IMR-90 (cell line): ENCODE measurements around the gene KCNQ1. TPM values are rescaled to one million over a fixed set of nuclear protein-coding genes. Genes with fewer than 3 reads are reported as not detected.

Source experiments
- ATAC-seq: fragments of 200-7000 bp; cut with Tn5 transposase; 2 replicates; pipeline ENCODE4 v1.9.1; 2020; ENCODE audit warnings: low read depth, mild to moderate bottlenecking, moderate library complexity
- BruUV-seq: library from RNA; stranded (reverse); fragments of 400-500 nt; replicated peaks from 2 replicates; lab custom pipeline; 2021; lab: Mats Ljungman, UMichigan
- CTCF ChIA-PET: fragments of 300-600 bp; formaldehyde crosslinking; extraction: SDS; loops from one replicate; lab custom pipeline; 2021; ENCODE audit warnings: antibody characterized with exemption; lab: Yijun Ruan, JAX
- POLR2A ChIA-PET: fragments of 300-600 bp; sonication (Branson Sonifier 250); formaldehyde crosslinking; loops from one replicate; lab custom pipeline; 2022; ENCODE audit warnings: antibody characterized with exemption; ENCODE audit not compliant: unreplicated experiment; lab: Charles Lee
- DNase-seq: peaks from one replicate; pipeline ENCODE4 v3.0.0; 2013
- H2AFZ ChIP-seq: replicated peaks from 2 replicates; pipeline ENCODE3; 2013; ENCODE audit warnings: low read length, mild to moderate bottlenecking; ENCODE audit not compliant: poor library complexity
- H2AK5ac ChIP-seq: 2 replicates; pipeline ENCODE4 v1.6.1; 2013; ENCODE audit warnings: low read depth, low read length, inconsistent platforms
- H2AK9ac ChIP-seq: replicated peaks from 2 replicates; pipeline ENCODE3; 2013; ENCODE audit warnings: mild to moderate bottlenecking, low read depth, low read length, moderate library complexity; ENCODE audit not compliant: poor library complexity
- H2BK120ac ChIP-seq: 2 replicates; pipeline ENCODE4 v1.6.1; 2013; ENCODE audit warnings: low read depth, low read length, inconsistent platforms
- H2BK15ac ChIP-seq: 3 replicates; pipeline ENCODE4 v1.6.1; 2013; ENCODE audit warnings: low read depth, low read length, inconsistent platforms
- H2BK20ac ChIP-seq: 2 replicates; pipeline ENCODE4 v1.6.1; 2013; ENCODE audit warnings: low read depth, mild to moderate bottlenecking, inconsistent platforms, low read length, moderate library complexity
- H2BK5ac ChIP-seq: 2 replicates; pipeline ENCODE4 v1.6.1; 2013; ENCODE audit warnings: mild to moderate bottlenecking, low read depth, low read length, inconsistent platforms; ENCODE audit not compliant: poor library complexity, severe bottlenecking
- H3K14ac ChIP-seq: replicated peaks from 2 replicates; pipeline ENCODE4 v1.6.1; 2013; ENCODE audit warnings: low read depth, low read length, inconsistent platforms
- H3K18ac ChIP-seq: 2 replicates; pipeline ENCODE4 v1.6.1; 2013; ENCODE audit warnings: low read depth, low read length, control low read depth
- H3K23ac ChIP-seq: 2 replicates; pipeline ENCODE4 v1.6.1; 2013; ENCODE audit warnings: low read depth, low read length, inconsistent platforms
- H3K27ac ChIP-seq: 2 replicates; pipeline ENCODE4 v1.5.1; 2013; ENCODE audit warnings: mild to moderate bottlenecking, control low read depth, low read length; ENCODE audit not compliant: insufficient read depth
- H3K27me3 ChIP-seq: 2 replicates; pipeline ENCODE4 v1.6.1; 2013; ENCODE audit warnings: low read length; ENCODE audit not compliant: control insufficient read depth, insufficient read depth
- H3K36me3 ChIP-seq: 2 replicates; pipeline ENCODE4 v1.6.1; 2013; ENCODE audit warnings: low read length, mixed read lengths; ENCODE audit not compliant: control insufficient read depth, insufficient read depth
- H3K4ac ChIP-seq: 2 replicates; pipeline ENCODE4 v1.6.1; 2013; ENCODE audit warnings: low read depth, low read length, inconsistent platforms
- H3K4me1 ChIP-seq: 2 replicates; pipeline ENCODE4 v1.6.1; 2013; ENCODE audit warnings: low read length, mixed read lengths; ENCODE audit not compliant: control insufficient read depth, insufficient read depth
- H3K4me2 ChIP-seq: 2 replicates; pipeline ENCODE4 v1.6.1; 2013; ENCODE audit warnings: low read depth, mild to moderate bottlenecking, control low read depth, low read length, moderate library complexity
- H3K4me3 ChIP-seq: 2 replicates; pipeline ENCODE4 v1.5.1; 2013; ENCODE audit warnings: low read depth, mild to moderate bottlenecking, control low read depth, low read length, moderate library complexity; ENCODE audit not compliant: insufficient read depth
- H3K56ac ChIP-seq: 2 replicates; pipeline ENCODE4 v1.6.1; 2013; ENCODE audit warnings: low read length, inconsistent platforms; ENCODE audit not compliant: insufficient read depth; ENCODE audit errors: extremely low read depth
- H3K79me1 ChIP-seq, 2 experiments: 2 replicates each; pipeline ENCODE4 v1.6.1; 2013; ENCODE audit warnings: low read length in 2 of 2, inconsistent platforms in 1 of 2, low read depth in 1 of 2
- H3K9ac ChIP-seq: 2 replicates; pipeline ENCODE4 v1.6.1; 2013; ENCODE audit warnings: low read depth, low read length, control low read depth
- H3K9me1 ChIP-seq: 2 replicates; pipeline ENCODE4 v1.6.1; 2013; ENCODE audit warnings: low read length, inconsistent platforms; ENCODE audit not compliant: insufficient read depth
- H3K9me3 ChIP-seq: 2 replicates; pipeline ENCODE4 v1.6.1; 2013; ENCODE audit warnings: low read length; ENCODE audit not compliant: control insufficient read depth, insufficient read depth
- H4K20me1 ChIP-seq: 2 replicates; pipeline ENCODE4 v1.6.1; 2013; ENCODE audit warnings: low read length, inconsistent platforms; ENCODE audit not compliant: insufficient read depth
- H4K5ac ChIP-seq: 2 replicates; pipeline ENCODE4 v1.6.1; 2013; ENCODE audit warnings: mild to moderate bottlenecking, low read depth, low read length, control low read depth
- H4K8ac ChIP-seq, 2 experiments: 2 replicates each; pipeline ENCODE4 v1.6.1; 2013; ENCODE audit warnings: low read depth in 2 of 2, low read length in 2 of 2, control low read depth in 1 of 2, inconsistent platforms in 1 of 2
- H4K91ac ChIP-seq: 2 replicates; pipeline ENCODE4 v1.6.1; 2013; ENCODE audit warnings: low read depth, low read length, inconsistent platforms; ENCODE audit not compliant: insufficient read depth
- BHLHE40 ChIP-seq: fragments of 150-350 bp; IDR thresholded peaks from 2 replicates; pipeline ENCODE4 v1.6.1; 2016; ENCODE audit warnings: mild to moderate bottlenecking, low read depth, low read length
- CTCF ChIP-seq: conservative IDR thresholded peaks from 2 replicates; pipeline ENCODE4 v1.5.1; 2012; ENCODE audit warnings: mild to moderate bottlenecking, low read depth, low read length, improper control_type of control experiment
- ELK1 ChIP-seq: fragments of 150-350 bp; IDR thresholded peaks from 2 replicates; pipeline ENCODE4 v1.6.1; 2016; ENCODE audit warnings: low read depth, mild to moderate bottlenecking, low read length, moderate library complexity, borderline replicate concordance
- FOS ChIP-seq: fragments of 150-350 bp; IDR thresholded peaks from 2 replicates; pipeline ENCODE4 v1.6.1; 2016; ENCODE audit warnings: low read depth, low read length
- MAZ ChIP-seq: IDR thresholded peaks from 2 replicates; pipeline ENCODE4 v1.6.1; 2012; ENCODE audit warnings: low read depth, mild to moderate bottlenecking, low read length, improper control_type of control experiment, moderate library complexity, borderline replicate concordance
- MXI1 ChIP-seq: IDR thresholded peaks from 2 replicates; pipeline ENCODE4 v1.6.1; 2012; ENCODE audit warnings: low read depth, mild to moderate bottlenecking, low read length, moderate library complexity, borderline replicate concordance
- NFE2L2 ChIP-seq: fragments of 150-350 bp; IDR thresholded peaks from 2 replicates; pipeline ENCODE4 v1.6.1; 2016; ENCODE audit warnings: low read depth, mild to moderate bottlenecking, low read length
- POLR2A ChIP-seq: IDR thresholded peaks from 2 replicates; pipeline ENCODE4 v1.6.1; 2012; ENCODE audit warnings: mild to moderate bottlenecking, low read depth, low read length
- RAD21 ChIP-seq: IDR thresholded peaks from 2 replicates; pipeline ENCODE4 v1.6.1; 2012; ENCODE audit warnings: low read length, improper control_type of control experiment
- RCOR1 ChIP-seq: IDR thresholded peaks from 2 replicates; pipeline ENCODE4 v1.6.1; 2012; ENCODE audit warnings: mild to moderate bottlenecking, low read length, improper control_type of control experiment; ENCODE audit not compliant: insufficient replicate concordance
- RFX5 ChIP-seq: IDR thresholded peaks from 2 replicates; pipeline ENCODE4 v1.8.0; 2012; ENCODE audit warnings: low read depth, mild to moderate bottlenecking, low read length, moderate library complexity
- WGBS, 2 experiments: methylation state at CpG; one replicate each; pipeline versions ENCODE4 v1.1.5 to v1.1.7; 2013; ENCODE audit warnings: missing lambda C conversion rate in 2 of 2; ENCODE audit not compliant: insufficient read length in 1 of 2; ENCODE audit errors: extremely low coverage in 2 of 2; 5-methylcytosine and 5-hydroxymethylcytosine counted together
- dilution Hi-C: fragments of 300-500 bp; cut with HindIII; formaldehyde crosslinking; loops from one replicate; pipeline ENCODE4 v1.14.3; 2018; ENCODE audit warnings: low sequenced_read_pairs; ENCODE audit not compliant: unreplicated experiment
- in situ Hi-C: fragments of 300-500 bp; cut with MboI; formaldehyde crosslinking; loops from 3 replicates; pipeline ENCODE4 v1.14.3; 2019; ENCODE audit warnings: low sequenced_read_pairs, inconsistent platforms, mixed read lengths
- intact Hi-C: fragments of 100-400 bp; cut with micrococcal nuclease; formaldehyde crosslinking; loops from 2 replicates; pipeline ENCODE4 v1.10.0; 2022
- polyA plus RNA-seq, 3 experiments: library from polyadenylated mRNA; depleted of rRNA; stranded (reverse); fragments of >200 nt; gene quantifications; 2 replicates each; pipeline ENCODE4 v1.2.3, GENCODE V29; 2012; ENCODE audit warnings: low replicate concordance in 1 of 3
- total RNA-seq: library from RNA; depleted of rRNA; stranded (reverse); fragments of >200 nt; gene quantifications from 2 replicates; pipeline ENCODE4 v1.2.3, GENCODE V29; 2012
- TF ChIP-seq, protein P1 (sequence below): fragments of 150-350 bp; IDR thresholded peaks from 2 replicates; pipeline ENCODE4 v1.6.1; 2017; ENCODE audit warnings: mild to moderate bottlenecking, antibody characterized with exemption, low read length, low read depth

Gene KCNQ1
- total and polyA plus RNA-seq, 2 of the 4 experiments (the other 2 are of a cell fraction): 0.07 TPM; not detected in 1

DNA sequence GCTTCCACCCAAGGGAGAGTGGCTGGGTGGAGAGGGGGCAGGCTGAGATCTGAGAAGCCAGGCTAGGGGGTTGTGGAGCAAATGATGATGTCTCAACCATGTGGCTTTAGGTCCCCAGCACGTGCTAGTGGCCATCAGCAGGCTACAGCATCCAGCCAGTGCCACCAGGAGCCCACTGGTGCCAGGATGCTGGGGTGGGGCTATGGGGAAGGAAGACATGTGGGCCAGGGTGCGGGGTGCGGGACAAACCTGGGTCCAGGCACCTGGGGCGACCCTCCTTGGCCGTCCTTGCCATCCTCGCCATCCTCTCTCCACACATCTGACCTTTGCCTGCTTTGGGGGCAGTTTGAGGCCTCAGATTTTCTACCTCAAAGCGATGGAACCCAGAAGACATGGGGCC lies 104.3 kb downstream of the KCNQ1 start:
- Histone ChIP-seq H3K79me1 (no peaks in the 10 kb centered on the region), H3K18ac (no peak overlapping the region), H4K91ac (no peak overlapping the region), H4K8ac (no peak overlapping the region), H2AFZ (no peak overlapping the region), H3K14ac (no peak overlapping the region), H3K9me1 (no peaks in the 10 kb centered on the region), H2AK9ac (no peak overlapping the region), H2BK15ac (no peak overlapping the region), H3K23ac (no peak overlapping the region), H3K27me3 (peaks cover 33% of the 10 kb centered on the region), H2BK5ac (no peak overlapping the region), H3K27ac (no peak overlapping the region), H2BK20ac (no peak overlapping the region), H3K9ac (no peak overlapping the region), H3K4me1 (no peaks in the 10 kb centered on the region), H3K36me3 (no peaks in the 10 kb centered on the region), H3K4me3 (no peak overlapping the region), H3K9me3 (peaks cover 2% of the 10 kb centered on the region; the same call in 1 of the 2 replicates), H4K20me1 (no peaks in the 10 kb centered on the region), H3K4me2 (no peak overlapping the region), H3K4ac (no peak overlapping the region), H2BK120ac (no peak overlapping the region), H3K56ac (no peak overlapping the region), H2AK5ac (no peak overlapping the region), H4K5ac (no peak overlapping the region)
- intact Hi-C loops: no loop called here
- in situ Hi-C loops: no loop called here
- ChIA-PET CTCF (no interaction called here), POLR2A (no interaction called here)
- DNase-seq (no peak), ATAC-seq (no peak)
- no TSS peak for BruUV-seq
- TF ChIP-seq RCOR1 (no peak), CTCF (no peak), MAZ (no peak), POLR2A (no peak), MXI1 (no peak), FOS (no peak), NFE2L2 (no peak), BHLHE40 (no peak), RFX5 (no peak), ELK1 (no peak), RAD21 (no peak)
- TF ChIP-seq, protein P1, sequence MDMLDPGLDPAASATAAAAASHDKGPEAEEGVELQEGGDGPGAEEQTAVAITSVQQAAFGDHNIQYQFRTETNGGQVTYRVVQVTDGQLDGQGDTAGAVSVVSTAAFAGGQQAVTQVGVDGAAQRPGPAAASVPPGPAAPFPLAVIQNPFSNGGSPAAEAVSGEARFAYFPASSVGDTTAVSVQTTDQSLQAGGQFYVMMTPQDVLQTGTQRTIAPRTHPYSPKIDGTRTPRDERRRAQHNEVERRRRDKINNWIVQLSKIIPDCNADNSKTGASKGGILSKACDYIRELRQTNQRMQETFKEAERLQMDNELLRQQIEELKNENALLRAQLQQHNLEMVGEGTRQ: no peak
- WGBS, 2 experiments: no CpG with 5 or more reads among the region's 7 CpGs
- dilution Hi-C loops: no loop called here
